Measurements from ENCODE around the gene DTX1. TPM values are rescaled to one million over a fixed set of nuclear protein-coding genes. Genes with fewer than 3 reads are reported as not detected.
A peak's percentile ranks its signal among the peaks of the same experiment; 100 is the strongest.

The DTX1 gene
- 3.0 and 3.5 TPM in 2 replicates for total RNA-seq (2021)
- long read RNA-seq, partial matches to known transcripts = 6 of 6 reads
- long read RNA-seq, other reads (novel, unspliced or antisense) = 0 of 6 reads

- Histone ChIP-seq H3T11ph (ENCODE audit: low read length) (no peak within 1 kb of the TSS), H3K4me1 (ENCODE audit: insufficient read depth, low read length) (no peaks in the 10 kb centered on the region), H4K20me1 (ENCODE audit: control insufficient read depth, insufficient read depth, insufficient read length) (no peaks in the 10 kb centered on the region), H3K9me3 (ENCODE audit: control insufficient read depth, low read depth, low read length) (no peaks in the 10 kb centered on the region), H3K79me1 (ENCODE audit: insufficient read depth, low read depth, low read length, poor library complexity, severe bottlenecking) (no peaks in the 10 kb centered on the region), H2AK5ac (ENCODE audit: insufficient read length, low read length) (no peak within 1 kb of the TSS), H3K14ac (ENCODE audit: insufficient read depth, low read length) (no peak within 1 kb of the TSS; the same call in 1 of the 2 replicates), H3K23me2 (ENCODE audit: insufficient read length, low read depth, low read length, poor library complexity, severe bottlenecking) (no peaks in the 10 kb centered on the region), H2BK20ac (ENCODE audit: low read depth, low read length, poor library complexity, severe bottlenecking) (no peak within 1 kb of the TSS), H3K23ac (ENCODE audit: insufficient read length, low read depth, low read length) (no peak within 1 kb of the TSS), H2BK5ac (ENCODE audit: insufficient read length, low read length) (no peak within 1 kb of the TSS), H3K79me2 (ENCODE audit: insufficient read depth, low read length) (no peaks in the 10 kb centered on the region), H3K27ac (ENCODE audit: insufficient read length, low read depth, low read length) (no peak within 1 kb of the TSS), H4K8ac (replicated peaks; ENCODE audit: insufficient read length, low read depth, low read length) (no peak within 1 kb of the TSS), H4K5ac (ENCODE audit: insufficient read length, low read depth, low read length) (no peak within 1 kb of the TSS), H2BK120ac (ENCODE audit: low read depth, low read length, poor library complexity, severe bottlenecking) (no peak within 1 kb of the TSS), H3K9ac (ENCODE audit: extremely low read depth, insufficient read length, low read length) (no peak within 1 kb of the TSS), H3K56ac (ENCODE audit: insufficient read length, low read depth, low read length) (no peak within 1 kb of the TSS), H4K91ac (ENCODE audit: insufficient read length, low read depth, low read length) (no peak within 1 kb of the TSS), H2AFZ (ENCODE audit: low read length) (no peak within 1 kb of the TSS), H3K4me2 (ENCODE audit: insufficient read depth, insufficient read length, low read length) (peak within 1 kb of the TSS; percentile 25), H3K27me3 (ENCODE audit: insufficient read depth, low read length) (peaks cover 14% of the 10 kb centered on the region), H3K4ac (ENCODE audit: low read depth, low read length) (no peak within 1 kb of the TSS), H3K18ac (ENCODE audit: insufficient read length, low read depth, low read length) (no peak within 1 kb of the TSS), H2BK12ac (ENCODE audit: insufficient read length, low read depth, low read length) (no peak within 1 kb of the TSS), H2BK15ac (ENCODE audit: low read depth, low read length) (no peak within 1 kb of the TSS)
- Mint-ChIP-seq H3K36me3 (ENCODE audit: insufficient read depth in 1 of 3, low read depth in 3 of 3) (no peaks in the 10 kb centered on the region; a peak in 1 of 7 replicates), H3K27ac (no peak within 1 kb of the TSS), H3K9me3 (no peaks in the 10 kb centered on the region), H3K4me3 (peak within 1 kb of the TSS; percentile 59 to 79), H3K4me1 (0 out of 4 replicates have a peak, but pooled peaks cover 0 to 9% of the 10 kb centered on the region in 2 experiments), H3K27me3 (ENCODE audit: low read depth) (peaks cover 53% of the 10 kb centered on the region)
- no CpG with 5 or more reads among the region's 94 CpGs for WGBS (ENCODE audit: extremely low coverage, insufficient read length, low lambda C conversion rate)
- no peak for DNase-seq
- no peak for TF ChIP-seq CTCF (conservative IDR thresholded peaks at IDR 0.05)
Measured at GRCh38 chr12:113056631-113057488, at the start of gene DTX1. Gene DTX1, plus strand, starts transcription at chr12:113056730. Its CDS starts 1,463 bp downstream, at chr12:113058193.

Measured in H9 (cell line).